ENCODE results near the gene TEF. TPM values are rescaled to one million over a fixed set of nuclear protein-coding genes. Genes with fewer than 3 reads are reported as not detected.

Gene TEF
- total and polyA plus RNA-seq, 5 donors from 2014 or later = 4.6 to 9.4 (median 5.4) TPM

DNA sequence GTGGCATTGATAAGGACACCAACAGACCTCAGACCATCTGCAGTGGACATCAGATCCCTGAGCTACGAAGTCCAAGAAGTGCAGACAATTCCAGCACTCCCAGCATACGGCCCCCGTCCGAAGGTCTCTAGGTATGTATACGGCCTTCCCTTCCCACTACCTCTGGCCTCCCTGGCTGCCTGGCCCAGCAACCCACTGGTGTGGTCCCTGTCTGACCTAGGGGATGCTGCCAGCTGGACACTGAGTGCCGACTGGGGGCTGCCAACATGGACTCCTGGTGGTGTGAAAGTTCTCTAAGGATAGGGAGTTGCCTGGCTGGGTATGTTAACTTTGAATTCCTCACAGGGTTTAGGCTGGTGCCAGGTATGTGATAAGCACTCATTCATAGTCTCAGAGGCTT, 17.5 kb upstream of the TEF start:
- no peaks in the 10 kb centered on the region for H3K4me1 Mint-ChIP-seq
- Histone ChIP-seq H3K4me3 (ENCODE audit: low read depth, low read length) (no peak overlapping the region), H3K4me1 (ENCODE audit: control insufficient read depth, insufficient read depth, low read length, poor library complexity, severe bottlenecking) (peaks cover 4% of the 10 kb centered on the region), H3K27me3 (ENCODE audit: control insufficient read depth, insufficient read depth, low read length) (no peaks in the 10 kb centered on the region), H3K27ac (ENCODE audit: insufficient read depth, low read length, poor library complexity, severe bottlenecking) (no peak overlapping the region), H3K36me3 (ENCODE audit: control insufficient read depth, insufficient read depth, low read length) (no peaks in the 10 kb centered on the region), H3K9me3 (ENCODE audit: control insufficient read depth in 2 of 2, low read length in 2 of 2) (no peaks in the 10 kb centered on the region)
- H3K27ac Mint-ChIP-seq = no peak overlapping the region
- ATAC-seq (ENCODE audit: low read depth in 2 of 2) = no peak
- peaks cover 8% of the 10 kb centered on the region for H3K27me3 Mint-ChIP-seq
- H3K36me3 Mint-ChIP-seq = no peaks in the 10 kb centered on the region
- no peak overlapping the region for H3K4me3 Mint-ChIP-seq
- H3K9me3 Mint-ChIP-seq = peaks cover 0 to 3% (median 0%) of the 10 kb centered on the region in 7 donors
- no peak for DNase-seq

DNA sequence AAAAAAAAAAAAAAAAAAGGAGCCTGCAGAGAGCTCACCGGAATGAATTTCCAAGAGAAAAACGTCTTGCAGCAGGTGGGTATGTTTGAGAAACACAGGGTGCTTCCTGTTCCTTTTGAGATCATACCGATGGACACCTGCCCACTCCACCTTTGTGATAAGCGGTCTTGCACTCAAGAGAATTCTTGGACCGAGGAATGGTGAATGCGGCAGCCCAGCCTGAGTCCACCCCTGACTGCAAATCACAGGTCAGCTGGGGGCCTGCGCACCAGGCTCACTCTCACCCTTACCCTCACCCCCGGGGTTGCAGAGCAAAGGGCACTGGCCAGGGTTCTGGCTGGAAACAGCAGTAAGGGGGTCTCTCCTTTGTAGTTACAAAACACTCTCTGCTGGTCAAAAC, 16.8 kb upstream of the TEF start:
- Histone ChIP-seq H3K27me3 (ENCODE audit: control insufficient read depth, insufficient read depth, low read length) (no peaks in the 10 kb centered on the region), H3K9me3 (ENCODE audit: control insufficient read depth in 2 of 2, low read length in 2 of 2) (no peaks in the 10 kb centered on the region), H3K4me1 (ENCODE audit: control insufficient read depth, insufficient read depth, low read length, poor library complexity, severe bottlenecking) (peaks cover 4% of the 10 kb centered on the region), H3K4me3 (ENCODE audit: low read depth, low read length) (no peak overlapping the region), H3K36me3 (ENCODE audit: control insufficient read depth, insufficient read depth, low read length) (no peaks in the 10 kb centered on the region), H3K27ac (ENCODE audit: insufficient read depth, low read length, poor library complexity, severe bottlenecking) (no peak overlapping the region)
- Mint-ChIP-seq H3K27ac (no peak overlapping the region), H3K36me3 (no peaks in the 10 kb centered on the region), H3K27me3 (peaks cover 8% of the 10 kb centered on the region), H3K9me3 (peaks cover 0 to 2% (median 0%) of the 10 kb centered on the region in 7 donors), H3K4me3 (no peak overlapping the region), H3K4me1 (no peaks in the 10 kb centered on the region)
- ATAC-seq (ENCODE audit: low read depth in 2 of 2) (no peak), DNase-seq (no peak)

DNA sequence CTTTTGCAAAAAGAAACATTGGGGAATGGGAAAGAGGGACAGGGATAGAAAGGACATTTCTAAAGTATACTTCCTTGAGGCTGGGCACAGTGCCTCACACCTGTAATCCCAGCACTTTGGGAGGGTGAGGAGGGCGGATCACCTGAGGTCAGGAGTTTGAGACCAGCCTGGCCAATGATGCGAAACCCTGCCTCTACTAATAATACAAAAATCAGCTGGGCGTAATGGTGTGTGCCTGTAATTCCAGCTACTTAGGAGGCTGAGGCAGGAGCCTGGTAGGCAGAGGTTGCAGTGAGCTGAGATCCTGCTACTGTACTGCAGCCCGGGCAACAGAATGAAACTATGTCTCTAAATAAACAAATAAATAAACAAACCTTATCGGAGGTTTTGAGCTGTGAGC, 16.3 kb upstream of the TEF start:
- H3K27ac Mint-ChIP-seq = no peak overlapping the region

DNA sequence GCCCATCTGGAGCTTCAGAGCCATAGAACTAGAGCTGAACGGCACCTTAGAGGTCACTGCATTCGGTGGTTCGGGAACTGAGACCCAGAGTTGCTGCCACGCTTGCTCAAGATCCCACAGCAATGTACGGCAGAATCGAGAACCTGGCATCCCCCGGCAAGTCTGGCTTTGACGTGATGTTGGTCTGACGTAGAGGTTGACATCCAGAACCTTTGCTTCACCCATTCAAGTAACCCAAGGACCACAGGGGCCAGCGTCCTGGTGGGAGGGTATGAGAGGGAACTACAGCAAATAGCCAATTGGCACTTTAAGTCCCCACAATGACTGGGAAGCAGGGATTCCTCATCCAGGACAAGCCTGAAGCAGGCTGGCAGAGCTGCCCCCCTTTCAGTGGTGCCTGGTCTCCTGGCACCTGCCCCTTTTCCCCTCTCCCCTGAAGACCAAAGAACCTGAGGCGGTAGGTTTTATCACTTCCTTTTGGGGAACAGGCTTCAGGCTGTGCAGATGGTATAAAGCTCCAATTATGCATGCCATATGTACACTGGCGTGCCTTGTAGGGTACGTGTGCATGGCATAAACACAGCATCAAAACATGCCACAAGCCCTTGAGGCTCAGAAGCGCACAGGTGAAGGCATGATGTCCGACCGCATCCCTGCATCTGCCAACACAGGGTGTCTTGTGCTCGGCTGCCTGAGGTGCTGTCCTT, 15.3 kb upstream of the TEF start:
- Histone ChIP-seq H3K27ac (ENCODE audit: insufficient read depth, low read length, poor library complexity, severe bottlenecking) (no peak overlapping the region), H3K9me3 (ENCODE audit: control insufficient read depth in 2 of 2, low read length in 2 of 2) (no peaks in the 10 kb centered on the region), H3K4me3 (ENCODE audit: low read depth, low read length) (no peak overlapping the region), H3K27me3 (ENCODE audit: control insufficient read depth, insufficient read depth, low read length) (no peaks in the 10 kb centered on the region), H3K4me1 (ENCODE audit: control insufficient read depth, insufficient read depth, low read length, poor library complexity, severe bottlenecking) (peaks cover 4% of the 10 kb centered on the region), H3K36me3 (ENCODE audit: control insufficient read depth, insufficient read depth, low read length) (no peaks in the 10 kb centered on the region)
- Mint-ChIP-seq H3K27me3 (peaks cover 15% of the 10 kb centered on the region), H3K9me3 (peaks cover 0 to 2% (median 0%) of the 10 kb centered on the region in 7 donors), H3K36me3 (no peaks in the 10 kb centered on the region), H3K27ac (no peak overlapping the region), H3K4me1 (no peaks in the 10 kb centered on the region), H3K4me3 (no peak overlapping the region)
- DNase-seq = no peak
- ATAC-seq (ENCODE audit: low read depth in 2 of 2) = no peak

More for the DNA sequence above, 16.3 kb upstream of the TEF start:
- DNase-seq (no peak), ATAC-seq (ENCODE audit: low read depth in 2 of 2) (no peak)
- peaks cover 4% of the 10 kb centered on the region for H3K4me1 ChIP-seq (ENCODE audit: control insufficient read depth, insufficient read depth, low read length, poor library complexity, severe bottlenecking)
- no peaks in the 10 kb centered on the region for H3K9me3 ChIP-seq (ENCODE audit: control insufficient read depth in 2 of 2, low read length in 2 of 2)
- H3K4me3 ChIP-seq (ENCODE audit: low read depth, low read length) = no peak overlapping the region
- Mint-ChIP-seq H3K4me1 (no peaks in the 10 kb centered on the region), H3K27me3 (peaks cover 8% of the 10 kb centered on the region), H3K36me3 (no peaks in the 10 kb centered on the region), H3K4me3 (no peak overlapping the region), H3K9me3 (peaks cover 0 to 2% (median 0%) of the 10 kb centered on the region in 7 donors)
- no peak overlapping the region for H3K27ac ChIP-seq (ENCODE audit: insufficient read depth, low read length, poor library complexity, severe bottlenecking)
- H3K27me3 ChIP-seq (ENCODE audit: control insufficient read depth, insufficient read depth, low read length) = no peaks in the 10 kb centered on the region
- no peaks in the 10 kb centered on the region for H3K36me3 ChIP-seq (ENCODE audit: control insufficient read depth, insufficient read depth, low read length)

DNA sequence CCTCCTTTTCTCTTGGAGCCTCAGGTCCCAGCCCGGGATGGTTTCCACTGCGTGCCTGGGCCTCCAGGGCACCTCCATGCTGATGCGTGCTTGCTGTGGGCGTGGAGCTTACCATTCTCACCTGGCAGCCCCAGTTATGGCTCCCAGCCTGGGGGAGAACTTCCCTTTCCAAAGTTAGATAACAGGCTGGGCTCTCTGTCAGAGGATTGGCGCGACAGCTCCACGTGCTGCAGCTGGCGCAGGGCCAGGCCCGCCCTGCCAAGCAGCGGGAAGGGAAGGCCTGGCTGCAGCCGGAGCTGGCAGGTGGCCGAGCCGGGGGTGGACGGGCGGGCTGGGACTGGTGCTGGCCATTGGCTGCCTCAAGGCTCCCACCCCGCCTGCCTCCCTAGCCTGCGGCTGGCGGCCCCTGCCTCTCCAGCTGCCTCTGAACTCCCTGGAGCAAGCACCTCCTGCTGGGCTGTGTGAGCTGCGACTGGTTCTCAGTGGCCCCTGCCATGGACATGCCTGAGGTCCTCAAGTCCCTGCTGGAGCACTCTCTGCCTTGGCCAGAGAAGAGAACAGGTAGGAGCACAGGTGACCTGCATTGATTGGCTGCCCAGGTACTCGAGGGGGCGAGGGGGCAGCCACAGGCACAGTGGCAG, 14.6 kb upstream of the TEF start:
- H3K4me3 Mint-ChIP-seq = no peak overlapping the region
- ATAC-seq (ENCODE audit: low read depth in 2 of 2) (peak in 1 of 2 donors; percentile 22), DNase-seq (no peak)

DNA sequence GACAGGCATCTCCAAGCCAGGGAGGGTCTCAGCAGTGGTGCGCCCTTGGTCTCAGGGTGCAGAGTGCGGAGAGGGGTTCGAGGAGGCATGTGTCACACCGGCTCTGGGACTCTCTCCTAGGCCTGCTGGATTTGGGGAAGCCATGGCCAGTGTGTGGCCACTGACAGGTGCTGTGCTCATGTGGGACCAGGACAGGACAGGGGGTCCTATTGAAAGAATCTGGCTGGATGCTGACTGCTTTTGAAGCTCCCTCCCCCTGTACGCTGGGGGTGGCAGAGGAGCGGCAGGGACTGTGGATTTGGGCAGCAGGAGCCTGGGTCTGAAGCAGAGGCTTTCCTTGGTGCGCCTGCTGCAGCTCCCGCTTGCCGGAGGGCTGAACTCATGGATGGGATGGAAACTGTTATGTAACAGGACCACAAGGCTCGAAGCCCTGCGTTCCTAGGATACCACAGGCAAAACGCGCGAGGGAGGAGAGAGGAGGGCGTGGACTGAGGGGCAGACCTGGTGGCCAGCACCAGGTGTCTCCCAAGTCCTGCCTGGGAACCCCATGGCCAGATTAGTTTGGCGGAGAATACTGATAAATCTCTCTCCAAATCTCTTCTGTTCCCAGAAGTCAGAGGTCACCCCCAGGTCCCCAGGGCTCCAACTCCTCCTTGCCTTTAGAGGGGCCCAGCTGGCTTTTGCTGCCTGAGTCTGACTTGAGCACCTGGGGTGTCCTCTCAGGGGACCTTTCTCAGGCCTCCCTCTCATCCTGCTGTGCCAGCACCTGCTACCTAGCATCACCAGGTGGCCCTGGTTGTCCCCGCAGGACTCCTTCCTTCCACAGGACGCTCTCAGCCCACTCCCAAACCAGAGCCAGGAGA, 13.8 kb upstream of the TEF start:
- no peaks in the 10 kb centered on the region for H3K27me3 ChIP-seq (ENCODE audit: control insufficient read depth, insufficient read depth, low read length)
- Mint-ChIP-seq H3K4me3 (no peak overlapping the region), H3K9me3 (peaks cover 0 to 2% (median 0%) of the 10 kb centered on the region in 7 donors)

More for the DNA sequence above, 14.6 kb upstream of the TEF start:
- H3K27ac ChIP-seq (ENCODE audit: insufficient read depth, low read length, poor library complexity, severe bottlenecking) = no peak overlapping the region
- Mint-ChIP-seq H3K36me3 (no peaks in the 10 kb centered on the region), H3K4me1 (no peaks in the 10 kb centered on the region), H3K9me3 (peaks cover 0 to 2% (median 0%) of the 10 kb centered on the region in 7 donors), H3K27me3 (peaks cover 15% of the 10 kb centered on the region), H3K27ac (peak overlapping the region in 1 of 3 donors; percentile 90)
- H3K4me3 ChIP-seq (ENCODE audit: low read depth, low read length) = no peak overlapping the region
- peaks cover 4% of the 10 kb centered on the region for H3K4me1 ChIP-seq (ENCODE audit: control insufficient read depth, insufficient read depth, low read length, poor library complexity, severe bottlenecking)
- H3K36me3 ChIP-seq (ENCODE audit: control insufficient read depth, insufficient read depth, low read length) = no peaks in the 10 kb centered on the region
- H3K27me3 ChIP-seq (ENCODE audit: control insufficient read depth, insufficient read depth, low read length) = no peaks in the 10 kb centered on the region
- H3K9me3 ChIP-seq (ENCODE audit: control insufficient read depth in 2 of 2, low read length in 2 of 2) = no peaks in the 10 kb centered on the region

DNA sequence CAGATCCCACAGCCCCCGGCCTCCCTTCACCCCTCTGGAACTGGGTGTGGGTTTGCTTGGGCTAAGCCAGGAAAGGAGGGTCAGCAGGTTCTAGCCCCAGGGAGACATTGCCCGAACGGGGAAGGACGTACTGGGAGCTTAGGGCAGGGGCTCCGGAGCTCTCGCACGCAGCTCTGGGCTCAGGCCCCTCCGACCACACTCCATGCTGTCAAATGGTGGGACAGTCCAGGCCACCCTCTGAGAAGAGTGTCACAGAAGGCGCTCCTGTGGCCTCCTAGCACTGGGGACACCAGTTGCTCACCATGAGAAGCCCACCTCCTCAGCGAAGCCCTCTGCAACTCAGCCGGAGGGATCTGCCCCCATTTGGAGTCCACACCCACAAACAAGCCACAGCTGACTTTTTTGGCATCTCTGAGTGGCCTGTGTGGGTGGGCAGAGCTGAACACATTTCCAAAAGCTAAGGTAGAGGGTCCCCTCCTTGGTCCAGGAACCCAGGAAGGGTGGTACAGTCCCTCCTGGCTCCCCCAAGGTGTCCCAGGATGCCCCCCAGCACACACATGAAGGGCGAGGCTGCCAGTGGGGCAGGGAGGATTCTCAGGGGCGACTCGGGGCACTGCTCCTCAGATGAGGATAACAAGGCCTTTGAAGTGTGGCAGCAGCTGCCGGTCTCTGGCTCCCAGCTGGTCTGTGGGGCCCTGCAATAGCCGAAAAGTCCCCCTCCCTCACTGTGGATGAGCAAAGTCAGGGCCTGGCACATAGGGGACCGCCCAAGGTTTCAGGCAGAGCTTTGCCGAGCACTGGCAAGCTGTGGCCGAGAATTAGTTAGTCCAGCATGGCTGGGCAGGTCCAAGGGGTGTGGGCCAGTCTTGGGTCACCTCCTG, 13.0 kb upstream of the TEF start:
- Mint-ChIP-seq H3K27ac (no peak overlapping the region), H3K4me1 (no peaks in the 10 kb centered on the region)

More for the DNA sequence above, 13.8 kb upstream of the TEF start:
- H3K4me3 ChIP-seq (ENCODE audit: low read depth, low read length) = no peak overlapping the region
- no peak overlapping the region for H3K27ac ChIP-seq (ENCODE audit: insufficient read depth, low read length, poor library complexity, severe bottlenecking)
- no peaks in the 10 kb centered on the region for H3K9me3 ChIP-seq (ENCODE audit: control insufficient read depth in 2 of 2, low read length in 2 of 2)
- ATAC-seq (ENCODE audit: low read depth in 2 of 2) (no peak), DNase-seq (no peak)
- no peaks in the 10 kb centered on the region for H3K4me1 Mint-ChIP-seq
- H3K36me3 ChIP-seq (ENCODE audit: control insufficient read depth, insufficient read depth, low read length) = no peaks in the 10 kb centered on the region
- peaks cover 15% of the 10 kb centered on the region for H3K27me3 Mint-ChIP-seq
- H3K27ac Mint-ChIP-seq = peak overlapping the region in 1 of 3 donors; percentile 90
- no peaks in the 10 kb centered on the region for H3K36me3 Mint-ChIP-seq
- peaks cover 4% of the 10 kb centered on the region for H3K4me1 ChIP-seq (ENCODE audit: control insufficient read depth, insufficient read depth, low read length, poor library complexity, severe bottlenecking)

More for the DNA sequence above, 13.0 kb upstream of the TEF start:
- Histone ChIP-seq H3K9me3 (ENCODE audit: control insufficient read depth in 2 of 2, low read length in 2 of 2) (no peaks in the 10 kb centered on the region), H3K27ac (ENCODE audit: insufficient read depth, low read length, poor library complexity, severe bottlenecking) (no peak overlapping the region), H3K4me3 (ENCODE audit: low read depth, low read length) (no peak overlapping the region), H3K27me3 (ENCODE audit: control insufficient read depth, insufficient read depth, low read length) (no peaks in the 10 kb centered on the region), H3K4me1 (ENCODE audit: control insufficient read depth, insufficient read depth, low read length, poor library complexity, severe bottlenecking) (peaks cover 4% of the 10 kb centered on the region), H3K36me3 (ENCODE audit: control insufficient read depth, insufficient read depth, low read length) (no peaks in the 10 kb centered on the region)
- no peak for ATAC-seq (ENCODE audit: low read depth in 2 of 2)
- H3K36me3 Mint-ChIP-seq = no peaks in the 10 kb centered on the region
- H3K4me3 Mint-ChIP-seq = no peak overlapping the region
- H3K9me3 Mint-ChIP-seq = peaks cover 0 to 2% (median 0%) of the 10 kb centered on the region in 7 donors
- H3K27me3 Mint-ChIP-seq = peaks cover 10% of the 10 kb centered on the region
- DNase-seq = no peak

All from CD4-positive, CD25-positive, alpha-beta regulatory T cell (primary cell).